ENCODE results near the gene NCOA3.
A peak's percentile ranks its signal among the peaks of the same experiment; 100 is the strongest.

Gene NCOA3

DNA sequence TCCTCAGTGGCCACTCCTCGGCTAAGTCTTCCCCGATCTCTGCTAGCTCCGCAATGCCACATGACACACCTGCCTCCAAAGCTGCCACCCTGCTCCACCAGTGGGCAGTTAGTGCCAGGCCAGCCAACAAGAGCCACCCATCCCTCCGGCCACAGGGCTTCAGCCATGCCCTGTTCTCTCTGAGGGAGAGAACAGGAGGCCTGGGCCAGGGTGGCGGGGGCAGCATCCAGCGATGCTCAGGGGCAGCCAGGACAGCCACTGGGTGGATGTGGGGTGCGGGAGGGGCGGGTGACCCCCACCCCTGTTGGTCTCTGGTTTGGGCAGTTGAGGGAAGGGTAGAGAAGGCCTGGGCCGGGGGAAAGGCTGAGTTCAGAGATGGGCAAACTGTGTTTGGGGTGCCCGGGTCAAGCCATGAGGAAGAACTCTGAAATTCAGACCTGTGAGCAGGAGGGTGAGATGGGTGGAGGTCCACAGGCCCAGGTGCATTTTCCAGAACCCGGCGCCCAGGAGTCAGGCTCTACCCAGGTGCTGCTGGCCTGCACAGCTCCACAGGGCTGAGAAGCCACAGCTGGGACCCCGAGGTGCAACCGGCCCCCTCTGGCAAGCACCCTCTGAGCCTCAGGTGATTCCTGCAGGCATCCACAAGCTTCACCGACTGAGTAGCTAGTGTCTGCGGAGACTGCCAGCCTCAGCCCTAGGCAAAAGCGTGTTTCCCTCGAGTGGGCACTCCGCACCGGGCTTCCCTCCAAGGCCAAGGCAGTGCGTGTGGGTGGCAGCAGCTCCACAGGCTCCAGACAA is 192.5 kb downstream of the NCOA3 start:
- H3K27ac ChIP-seq (ENCODE audit: low read depth, low read length) = no peak overlapping the region
- no peak overlapping the region for H3K4me3 ChIP-seq (ENCODE audit: low read depth, low read length)
- no peaks in the 10 kb centered on the region for H3K79me2 ChIP-seq (ENCODE audit: control insufficient read depth, insufficient read depth, low read length, unreplicated experiment)
- no peaks in the 10 kb centered on the region for H3K27me3 ChIP-seq (ENCODE audit: insufficient read depth, low read length)
- H3K4me1 ChIP-seq (ENCODE audit: control insufficient read depth, insufficient read depth, low read length, unreplicated experiment) = no peaks in the 10 kb centered on the region
- no peak overlapping the region for H2AFZ ChIP-seq (ENCODE audit: low read length, unreplicated experiment)
- H3K36me3 ChIP-seq (ENCODE audit: insufficient read depth, low read length) = no peaks in the 10 kb centered on the region

GRCh38 chr20:47696856-47697255 is 195.2 kb downstream of the NCOA3 start:
- no peak overlapping the region for H2AFZ ChIP-seq (ENCODE audit: low read length, unreplicated experiment)
- no peak overlapping the region for H3K4me3 ChIP-seq (ENCODE audit: low read depth, low read length)
- no peak overlapping the region for H3K27ac ChIP-seq (ENCODE audit: low read depth, low read length)
- H3K4me1 ChIP-seq (ENCODE audit: control insufficient read depth, insufficient read depth, low read length, unreplicated experiment) = no peaks in the 10 kb centered on the region
- no peaks in the 10 kb centered on the region for H3K36me3 ChIP-seq (ENCODE audit: insufficient read depth, low read length)
- no peaks in the 10 kb centered on the region for H3K79me2 ChIP-seq (ENCODE audit: control insufficient read depth, insufficient read depth, low read length, unreplicated experiment)
- no peaks in the 10 kb centered on the region for H3K27me3 ChIP-seq (ENCODE audit: insufficient read depth, low read length)

DNA sequence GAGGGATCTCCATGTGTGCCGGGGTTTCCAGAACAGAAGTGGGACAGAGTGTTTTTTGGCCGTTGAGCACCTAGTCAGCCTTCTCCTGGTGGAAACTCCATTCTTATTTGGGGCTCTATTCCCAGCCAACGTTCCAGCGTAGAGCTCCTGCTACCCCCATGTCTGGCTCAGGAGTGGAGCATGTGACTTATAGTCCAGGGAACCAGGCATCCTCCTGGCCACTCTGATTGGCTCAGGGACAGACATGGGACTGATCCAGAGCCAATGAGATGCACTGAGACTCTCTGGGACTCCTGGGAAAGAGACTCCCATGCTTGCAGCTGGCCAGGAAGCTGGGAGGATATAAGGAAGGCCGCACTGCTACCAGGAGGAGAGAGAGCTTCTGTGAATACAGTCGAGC is 196.5 kb downstream of the NCOA3 start:
- Histone ChIP-seq H3K4me1 (ENCODE audit: control insufficient read depth, insufficient read depth, low read length, unreplicated experiment) (no peaks in the 10 kb centered on the region), H3K27me3 (ENCODE audit: insufficient read depth, low read length) (no peaks in the 10 kb centered on the region), H3K79me2 (ENCODE audit: control insufficient read depth, insufficient read depth, low read length, unreplicated experiment) (no peaks in the 10 kb centered on the region), H3K4me3 (ENCODE audit: low read depth, low read length) (no peak overlapping the region), H3K36me3 (ENCODE audit: insufficient read depth, low read length) (no peaks in the 10 kb centered on the region), H2AFZ (ENCODE audit: low read length, unreplicated experiment) (no peak overlapping the region), H3K27ac (ENCODE audit: low read depth, low read length) (no peak overlapping the region)

DNA sequence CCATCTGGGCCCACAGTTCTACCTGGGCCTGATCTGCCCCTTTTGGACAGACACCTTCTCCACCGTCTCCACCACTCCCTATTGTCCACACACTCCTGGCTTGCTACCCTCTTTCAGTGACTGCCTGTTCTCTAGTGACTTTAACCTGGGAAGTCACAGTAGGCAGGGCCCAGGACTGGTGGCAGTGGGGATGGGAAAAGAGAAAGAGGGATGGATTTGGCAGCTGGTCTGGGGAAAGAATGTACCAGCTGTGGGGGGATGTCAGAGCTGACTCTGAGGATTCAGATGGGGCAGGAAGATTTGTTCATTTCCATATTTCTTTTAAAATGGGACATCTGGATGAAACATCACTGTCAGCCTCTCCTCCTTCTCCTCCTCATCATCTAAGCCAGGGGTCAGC is 198.1 kb downstream of the NCOA3 start:
- H3K27ac ChIP-seq (ENCODE audit: low read depth, low read length) = no peak overlapping the region
- no peaks in the 10 kb centered on the region for H3K36me3 ChIP-seq (ENCODE audit: insufficient read depth, low read length)

DNA sequence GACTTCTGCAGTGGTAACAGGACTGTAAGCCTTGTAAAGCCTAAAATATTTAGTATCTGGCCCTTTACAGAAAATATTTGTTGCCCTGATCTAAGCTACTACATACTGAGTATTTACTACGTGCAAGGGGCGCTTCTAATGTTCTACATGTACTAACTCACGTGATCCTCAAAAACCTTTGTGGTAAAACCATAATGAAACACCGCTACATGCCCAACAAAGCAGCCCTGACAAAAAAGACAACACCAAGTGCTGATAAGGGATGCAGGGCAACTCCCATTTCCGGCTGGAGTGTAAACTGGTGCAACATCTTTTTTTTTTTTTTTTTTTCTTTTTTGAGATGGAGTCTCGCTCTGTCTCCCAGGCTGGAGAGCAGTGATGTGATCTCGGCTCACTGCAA is 198.6 kb downstream of the NCOA3 start:
- Histone ChIP-seq H3K36me3 (ENCODE audit: insufficient read depth, low read length) (no peaks in the 10 kb centered on the region), H3K4me3 (ENCODE audit: low read depth, low read length) (no peak overlapping the region), H3K4me1 (ENCODE audit: control insufficient read depth, insufficient read depth, low read length, unreplicated experiment) (peaks cover 5% of the 10 kb centered on the region), H3K27ac (ENCODE audit: low read depth, low read length) (no peak overlapping the region), H3K79me2 (ENCODE audit: control insufficient read depth, insufficient read depth, low read length, unreplicated experiment) (no peaks in the 10 kb centered on the region), H2AFZ (ENCODE audit: low read length, unreplicated experiment) (no peak overlapping the region), H3K27me3 (ENCODE audit: insufficient read depth, low read length) (no peaks in the 10 kb centered on the region)

More for the DNA sequence above, 198.1 kb downstream of the NCOA3 start:
- H3K4me1 ChIP-seq (ENCODE audit: control insufficient read depth, insufficient read depth, low read length, unreplicated experiment) = peaks cover under 1% of the 10 kb centered on the region
- H2AFZ ChIP-seq (ENCODE audit: low read length, unreplicated experiment) = no peak overlapping the region
- H3K79me2 ChIP-seq (ENCODE audit: control insufficient read depth, insufficient read depth, low read length, unreplicated experiment) = no peaks in the 10 kb centered on the region
- no peak overlapping the region for H3K4me3 ChIP-seq (ENCODE audit: low read depth, low read length)
- H3K27me3 ChIP-seq (ENCODE audit: insufficient read depth, low read length) = no peaks in the 10 kb centered on the region

GRCh38 chr20:47701612-47702011 is 199.9 kb downstream of the NCOA3 start:
- Histone ChIP-seq H2AFZ (ENCODE audit: low read length, unreplicated experiment) (no peak overlapping the region), H3K4me1 (ENCODE audit: control insufficient read depth, insufficient read depth, low read length, unreplicated experiment) (peaks cover 9% of the 10 kb centered on the region), H3K27me3 (ENCODE audit: insufficient read depth, low read length) (no peaks in the 10 kb centered on the region), H3K79me2 (ENCODE audit: control insufficient read depth, insufficient read depth, low read length, unreplicated experiment) (no peaks in the 10 kb centered on the region), H3K36me3 (ENCODE audit: insufficient read depth, low read length) (no peaks in the 10 kb centered on the region), H3K4me3 (ENCODE audit: low read depth, low read length) (no peak overlapping the region), H3K27ac (ENCODE audit: low read depth, low read length) (no peak overlapping the region)

- Histone ChIP-seq H3K4me1 (ENCODE audit: control insufficient read depth, insufficient read depth, low read length, unreplicated experiment) (peaks cover 9% of the 10 kb centered on the region), H3K79me2 (ENCODE audit: control insufficient read depth, insufficient read depth, low read length, unreplicated experiment) (no peaks in the 10 kb centered on the region), H3K27me3 (ENCODE audit: insufficient read depth, low read length) (peaks cover 9% of the 10 kb centered on the region; the same call in 1 of the 2 replicates), H2AFZ (ENCODE audit: low read length, unreplicated experiment) (no peak overlapping the region), H3K4me3 (ENCODE audit: low read depth, low read length) (no peak overlapping the region), H3K36me3 (ENCODE audit: insufficient read depth, low read length) (no peaks in the 10 kb centered on the region), H3K27ac (ENCODE audit: low read depth, low read length) (no peak overlapping the region)
These were observed 202.1 kb downstream of the NCOA3 start for GRCh38 chr20:47703748-47704147.

DNA sequence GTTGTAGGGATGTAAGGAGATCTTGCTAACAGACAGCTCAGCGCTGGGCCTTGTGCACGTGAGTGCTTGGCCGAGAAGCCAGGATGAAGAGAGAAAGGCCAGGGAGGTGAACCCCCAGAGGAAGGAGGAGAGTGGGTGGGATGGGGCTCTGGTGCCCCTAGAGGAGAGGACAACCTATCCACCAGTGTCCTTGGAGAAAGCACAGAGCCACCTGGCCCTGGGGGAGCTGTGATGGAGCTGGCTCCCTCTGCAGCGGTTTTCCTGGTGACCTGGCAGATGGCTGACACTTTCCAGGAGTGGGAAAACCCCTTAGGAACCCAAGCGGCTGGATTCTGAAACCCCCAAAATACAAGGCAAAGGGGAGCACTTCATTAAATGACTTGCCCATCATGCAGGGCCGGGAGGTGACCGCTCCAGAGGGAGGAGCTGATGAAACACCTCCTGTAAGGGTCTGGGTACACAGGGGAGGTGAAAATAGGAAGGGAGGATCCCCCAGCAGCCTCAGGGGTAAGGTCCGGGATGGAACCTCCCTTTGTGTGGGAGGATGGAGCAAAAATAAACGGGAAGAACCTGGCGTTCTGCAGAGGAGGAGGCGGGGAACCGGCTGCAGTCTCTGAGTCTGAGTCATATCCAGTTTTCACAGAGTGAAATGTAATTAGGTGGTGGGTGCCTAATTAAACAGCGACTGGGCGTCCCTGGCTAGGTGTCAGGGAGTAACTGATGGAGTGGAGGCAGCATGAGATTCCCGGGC is 203.2 kb downstream of the NCOA3 start:
- H3K27me3 ChIP-seq (ENCODE audit: insufficient read depth, low read length) = peaks cover 9% of the 10 kb centered on the region; the same call in 1 of the 2 replicates
- H3K4me3 ChIP-seq (ENCODE audit: low read depth, low read length) = 0 out of 2 replicates have a peak overlapping the region, but pooled peaks have one; percentile 29
- no peaks in the 10 kb centered on the region for H3K79me2 ChIP-seq (ENCODE audit: control insufficient read depth, insufficient read depth, low read length, unreplicated experiment)
- no peaks in the 10 kb centered on the region for H3K36me3 ChIP-seq (ENCODE audit: insufficient read depth, low read length)
- peaks cover 9% of the 10 kb centered on the region for H3K4me1 ChIP-seq (ENCODE audit: control insufficient read depth, insufficient read depth, low read length, unreplicated experiment)
- H2AFZ ChIP-seq (ENCODE audit: low read length, unreplicated experiment) = no peak overlapping the region
- H3K27ac ChIP-seq (ENCODE audit: low read depth, low read length) = no peak overlapping the region

GRCh38 chr20:47705497-47705856 is 203.8 kb downstream of the NCOA3 start:
- Histone ChIP-seq H3K4me1 (ENCODE audit: control insufficient read depth, insufficient read depth, low read length, unreplicated experiment) (peaks cover 9% of the 10 kb centered on the region), H2AFZ (ENCODE audit: low read length, unreplicated experiment) (no peak overlapping the region), H3K79me2 (ENCODE audit: control insufficient read depth, insufficient read depth, low read length, unreplicated experiment) (no peaks in the 10 kb centered on the region), H3K27me3 (ENCODE audit: insufficient read depth, low read length) (peaks cover 9% of the 10 kb centered on the region; the same call in 1 of the 2 replicates), H3K36me3 (ENCODE audit: insufficient read depth, low read length) (no peaks in the 10 kb centered on the region), H3K27ac (ENCODE audit: low read depth, low read length) (no peak overlapping the region), H3K4me3 (ENCODE audit: low read depth, low read length) (0 out of 2 replicates have a peak overlapping the region, but pooled peaks have one; percentile 29)

DNA sequence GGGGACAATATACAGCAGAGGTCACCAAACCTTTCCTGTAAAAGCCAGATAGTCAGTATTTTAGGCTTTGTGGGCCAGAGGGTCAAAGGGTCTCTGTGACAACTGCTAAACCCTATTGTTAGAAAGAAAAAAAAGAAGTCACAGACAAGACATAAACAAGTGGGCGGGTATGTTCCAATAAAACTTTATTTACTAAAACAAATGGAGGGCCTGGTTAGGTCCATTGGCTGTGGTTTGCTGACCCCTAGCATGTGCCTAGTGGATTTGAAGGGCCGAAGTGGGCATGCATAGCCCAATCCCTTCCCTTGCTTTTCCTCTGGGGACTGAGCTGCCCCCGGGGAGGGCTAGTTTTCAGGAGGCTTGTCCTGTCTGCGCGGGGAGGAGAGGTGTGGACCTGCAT is 204.7 kb downstream of the NCOA3 start:
- Histone ChIP-seq H3K27ac (ENCODE audit: low read depth, low read length) (no peak overlapping the region), H2AFZ (ENCODE audit: low read length, unreplicated experiment) (no peak overlapping the region), H3K36me3 (ENCODE audit: insufficient read depth, low read length) (no peaks in the 10 kb centered on the region), H3K4me1 (ENCODE audit: control insufficient read depth, insufficient read depth, low read length, unreplicated experiment) (peaks cover 9% of the 10 kb centered on the region), H3K79me2 (ENCODE audit: control insufficient read depth, insufficient read depth, low read length, unreplicated experiment) (no peaks in the 10 kb centered on the region), H3K27me3 (ENCODE audit: insufficient read depth, low read length) (peaks cover 9% of the 10 kb centered on the region; the same call in 1 of the 2 replicates), H3K4me3 (ENCODE audit: low read depth, low read length) (no peak overlapping the region)
